GM12878 (cell line): ENCODE data around the gene HEXB. TPM values are rescaled to one million over a fixed set of nuclear protein-coding genes. Genes with fewer than 3 reads are reported as not detected.
A peak's percentile ranks its signal among the peaks of the same experiment; 100 is the strongest.

ENCODE experiments used
- ATF2 ChIP-seq: IDR thresholded peaks from 2 replicates; pipeline ENCODE4 v1.6.1; 2012; ENCODE audit warnings: low read length, inconsistent platforms
- E2F4 ChIP-seq: IDR thresholded peaks from 2 replicates; pipeline ENCODE4 v1.6.1; 2012; ENCODE audit warnings: low read depth, low read length, improper control_type of control experiment
- EED ChIP-seq: sonication (generic); IDR thresholded peaks from 2 replicates; pipeline ENCODE4 v1.6.1; 2016; ENCODE audit warnings: antibody characterized with exemption, low read depth
- ETV6 ChIP-seq, 2 experiments: fragments of 450-650 bp in 1 of 2; IDR thresholded peaks in 1 of 2; conservative IDR thresholded peaks in 1 of 2; 2 replicates each; pipeline ENCODE4 v1.6.1; 2014; ENCODE audit warnings: antibody characterized with exemption in 1 of 2, borderline replicate concordance in 1 of 2, low read depth in 1 of 2, mild to moderate bottlenecking in 1 of 2, moderate library complexity in 1 of 2
- FOS ChIP-seq: IDR thresholded peaks from 3 replicates; pipeline ENCODE4 v1.6.1; 2011; ENCODE audit warnings: borderline replicate concordance; ENCODE audit not compliant: insufficient read length; ENCODE audit errors: extremely low read depth
- FOXK2 ChIP-seq: fragments of 450-650 bp; IDR thresholded peaks from 2 replicates; pipeline ENCODE4 v1.6.1; 2017; ENCODE audit warnings: mild to moderate bottlenecking, moderate library complexity
- HDGF ChIP-seq: fragments of 450-650 bp; IDR thresholded peaks from 2 replicates; pipeline ENCODE4 v1.6.1; 2016; ENCODE audit warnings: antibody characterized with exemption
- MEF2B ChIP-seq: fragments of 450-650 bp; IDR thresholded peaks from 2 replicates; pipeline ENCODE4 v1.6.1; 2018; ENCODE audit warnings: mild to moderate bottlenecking, moderate library complexity; ENCODE audit not compliant: partially characterized antibody, poor library complexity, severe bottlenecking
- MLLT1 ChIP-seq: fragments of 450-650 bp; IDR thresholded peaks from 2 replicates; pipeline ENCODE4 v1.6.1; 2016; ENCODE audit warnings: mild to moderate bottlenecking
- NBN ChIP-seq: fragments of 450-650 bp; IDR thresholded peaks from 2 replicates; pipeline ENCODE4 v1.6.1; 2016
- NFIC ChIP-seq: IDR thresholded peaks from 2 replicates; pipeline ENCODE4 v1.6.1; 2012; ENCODE audit warnings: low read depth, mild to moderate bottlenecking, inconsistent platforms, low read length, moderate library complexity
- NRF1 ChIP-seq: conservative IDR thresholded peaks from 2 replicates; pipeline ENCODE4 v1.6.1; 2011; ENCODE audit warnings: mild to moderate bottlenecking, low read depth, low read length, improper control_type of control experiment
- POLR2AphosphoS5 ChIP-seq: IDR thresholded peaks from 2 replicates; pipeline ENCODE4 v1.6.1; 2011; ENCODE audit warnings: mild to moderate bottlenecking, low read length, inconsistent platforms
- RAD21 ChIP-seq: IDR thresholded peaks from 2 replicates; pipeline ENCODE4 v1.6.1; 2011; ENCODE audit warnings: mild to moderate bottlenecking, low read depth, low read length, moderate library complexity; ENCODE audit not compliant: insufficient read depth
- SP1 ChIP-seq: IDR thresholded peaks from one replicate; pipeline ENCODE4 v1.6.1; 2011; ENCODE audit warnings: low read depth, low read length
- SPI1 ChIP-seq: IDR thresholded peaks from 2 replicates; pipeline ENCODE4 v1.6.1; 2011; ENCODE audit warnings: low read depth, mild to moderate bottlenecking, low read length, moderate library complexity, borderline replicate concordance; ENCODE audit not compliant: insufficient read depth
- SREBF1 ChIP-seq: IDR thresholded peaks from 2 replicates; pipeline ENCODE4 v1.6.1; 2012; ENCODE audit warnings: mild to moderate bottlenecking, low read length
- SRF ChIP-seq, 2 experiments: IDR thresholded peaks; 2 replicates each; pipeline ENCODE4 v1.6.1; 2011; ENCODE audit warnings: low read depth in 2 of 2, low read length in 2 of 2, mild to moderate bottlenecking in 1 of 2, moderate library complexity in 1 of 2
- ZBTB40 ChIP-seq: fragments of 450-650 bp; IDR thresholded peaks from 2 replicates; pipeline ENCODE4 v1.6.1; 2016; ENCODE audit warnings: mild to moderate bottlenecking, moderate library complexity, borderline replicate concordance
- polyA plus RNA-seq, 11 experiments: library from polyadenylated mRNA; depleted of rRNA in 4 of 11; unstranded in 6 of 11; stranded (reverse) in 5 of 11; fragments of >200 nt; fragmentation: Nextera tagmentation in 4 of 11; fragmentation: Illumina TruSeq in 1 of 11; extraction: Ambion mirVana in 4 of 11; extraction: Trizol in 1 of 11; gene quantifications; 1 replicate in 1 of 11; 2 replicates in 10 of 11; pipeline versions ENCODE4 v1.2.1 to v1.2.3, GENCODE V29; 2011 to 2016; ENCODE audit warnings: inconsistent platforms in 2 of 11, missing spikeins in 2 of 11, low read depth in 1 of 11
- total RNA-seq, 4 experiments: library from RNA; depleted of rRNA in 3 of 4; stranded (reverse); fragments of >200 nt in 3 of 4; fragmentation: Illumina TruSeq in 1 of 4; extraction: Trizol in 1 of 4; gene quantifications; 2 replicates each; pipeline versions ENCODE4 v1.2.1 to v1.2.3, GENCODE V29; 2013 to 2021

Gene HEXB
- total and polyA plus RNA-seq, 10 of the 15 experiments (the other 5 are each of a cell fraction or from before 2014, with no cell fraction given): 13.5 to 76.0 (median 42.6) TPM

- TF ChIP-seq ZBTB40 (no peak), MEF2B (peak; percentile 42), NBN (peak; percentile 89), SPI1 (peak; percentile 34; the same call in 1 of the 2 replicates), POLR2AphosphoS5 (peak; percentile 83), RAD21 (peak; percentile 27; the same call in 1 of the 2 replicates), EED (0 out of 2 replicates have a peak, but pooled peaks have one; percentile 13), MLLT1 (0 out of 2 replicates have a peak, but pooled peaks have one; percentile 25), HDGF (0 out of 2 replicates have a peak, but pooled peaks have one; percentile 22), SREBF1 (no peak), E2F4 (no peak), NFIC (no peak), SP1 (peak; percentile 7), FOS (no peak), FOXK2 (no peak), SRF (IDR thresholded peaks at IDR 0.05; ENCODE audit: low read depth in 2 of 2, low read length in 2 of 2) (no peak), NRF1 (no peak), ATF2 (no peak), ETV6 (conservative IDR thresholded peaks at IDR 0.05 in 1 of 2, IDR thresholded peaks at IDR 0.05 in 1 of 2; ENCODE audit: borderline replicate concordance in 1 of 2, low read depth in 1 of 2) (no peak; a peak in 1 of 4 replicates)
Observed at GRCh38 chr5:74640450-74640953, 44.5 kb upstream of the HEXB start, which contains the start of gene ENC1 (continued).
